Suppressor macrophage (primary cell): ENCODE results near the gene TJAP1.
"Not testable (repeated sequence)": the region's sequence is repeated elsewhere in the genome, so short reads cannot be mapped to it uniquely, and the experiment has no call there.

Source experiments
- DNase-seq, 4 experiments: peaks; one replicate each; pipeline ENCODE4 v3.0.0-alpha.2; 2020 to 2022

TJAP1 gene

GRCh38 chr6:43539409-43539808 is 62.0 kb downstream of the TJAP1 start:
- not testable (repeated sequence) for DNase-seq

DNA sequence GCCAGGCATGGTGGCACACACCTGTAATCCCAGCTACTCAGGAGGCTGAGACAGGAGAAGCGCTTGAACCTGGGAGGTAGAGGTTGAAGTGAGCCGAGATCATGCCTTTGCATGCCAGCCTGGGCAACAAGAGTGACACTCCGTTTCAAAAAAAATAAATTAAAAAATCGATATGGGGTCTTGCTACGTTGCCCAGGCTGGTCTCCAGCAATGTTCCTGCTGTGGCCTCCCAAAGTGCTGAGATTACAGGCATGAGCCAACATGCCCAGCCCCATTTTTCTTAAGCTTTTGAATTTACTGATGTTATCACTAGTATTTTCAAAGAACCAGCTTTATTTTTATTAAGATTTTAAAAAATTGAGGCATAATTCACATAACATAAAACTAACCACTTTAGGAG is 63.1 kb downstream of the TJAP1 start:
- no peak for DNase-seq

DNA sequence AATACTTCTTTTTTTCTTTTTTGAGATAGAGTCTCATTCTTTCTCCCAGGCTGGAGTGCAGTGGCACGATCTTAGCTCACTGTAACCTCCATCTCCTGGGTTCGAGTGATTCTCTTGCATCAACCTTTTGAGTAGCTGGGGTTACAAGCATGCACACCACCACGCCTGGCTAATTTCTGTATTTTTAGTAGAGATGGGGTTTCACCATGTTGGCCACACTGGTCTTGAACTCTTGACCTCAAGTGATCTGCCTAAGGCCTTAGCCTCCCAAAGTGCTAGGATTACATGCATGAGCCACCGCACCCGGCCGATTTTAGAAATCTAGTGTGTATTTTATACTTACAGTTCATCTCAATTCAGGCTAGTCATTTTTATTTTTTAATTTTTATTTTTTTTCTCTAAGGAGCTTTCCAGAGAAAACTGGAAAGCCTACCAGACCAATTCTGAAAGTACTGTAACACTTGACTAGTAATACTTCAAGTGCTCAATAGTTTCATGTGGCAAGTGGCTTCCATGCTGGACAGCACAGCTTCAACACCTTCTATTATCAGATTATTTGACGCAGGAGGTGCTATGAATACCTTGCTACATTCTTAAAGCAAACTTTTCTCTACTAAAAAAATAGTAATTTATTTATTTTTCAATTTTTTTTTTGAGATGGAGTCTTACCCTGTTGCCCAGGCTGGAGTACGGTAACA is 64.6 kb downstream of the TJAP1 start:
- DNase-seq, result no peak

GRCh38 chr6:43544461-43544860 is 67.1 kb downstream of the TJAP1 start:
- DNase-seq, result no peak

GRCh38 chr6:43547222-43547621 is 69.9 kb downstream of the TJAP1 start:
- DNase-seq, result peak; percentile 29 to 66 (median 47)
